HEK293T (cell line): ENCODE results near the gene FNDC3B.

ENCODE experiments used
- CTCF ChIA-PET: fragments of 350-600 bp; formaldehyde crosslinking; extraction: SDS; loops from one replicate; lab custom pipeline; 2021; ENCODE audit warnings: antibody characterized with exemption, inconsistent platforms; lab: Yijun Ruan, JAX
- POLR2A ChIA-PET: fragments of 350-600 bp; formaldehyde crosslinking; extraction: SDS; loops from one replicate; lab custom pipeline; 2020; ENCODE audit warnings: antibody characterized with exemption, inconsistent platforms; lab: Yijun Ruan, JAX
- DNase-seq: peaks from one replicate; pipeline ENCODE4 v3.0.0; 2012; ENCODE audit warnings: mixed read lengths; ENCODE audit errors: extremely low spot score
- ARNT ChIP-seq: fragments of 450-650 bp; IDR thresholded peaks from 2 replicates; pipeline ENCODE4 v1.6.1; 2017; ENCODE audit warnings: mild to moderate bottlenecking
- BHLHE40 ChIP-seq: fragments of 450-650 bp; IDR thresholded peaks from 2 replicates; pipeline ENCODE4 v1.6.1; 2016; ENCODE audit warnings: mild to moderate bottlenecking, moderate library complexity, borderline replicate concordance
- CTBP1 ChIP-seq: fragments of 450-650 bp; IDR thresholded peaks from 2 replicates; pipeline ENCODE4 v1.6.1; 2016; ENCODE audit warnings: borderline replicate concordance
- ELF4 ChIP-seq: fragments of 450-650 bp; IDR thresholded peaks from 2 replicates; pipeline ENCODE4 v1.6.1; 2017; ENCODE audit warnings: antibody characterized with exemption
- FOXA1 ChIP-seq: fragments of 450-650 bp; IDR thresholded peaks from 2 replicates; pipeline ENCODE4 v1.6.1; 2016; ENCODE audit warnings: mild to moderate bottlenecking
- FOXK2 ChIP-seq: fragments of 450-650 bp; IDR thresholded peaks from 2 replicates; pipeline ENCODE4 v1.6.1; 2016; ENCODE audit warnings: mild to moderate bottlenecking
- FOXM1 ChIP-seq: fragments of 450-650 bp; IDR thresholded peaks from 2 replicates; pipeline ENCODE4 v1.6.1; 2017; ENCODE audit warnings: mild to moderate bottlenecking, borderline replicate concordance
- HDGF ChIP-seq: fragments of 450-650 bp; IDR thresholded peaks from 2 replicates; pipeline ENCODE4 v1.6.1; 2017; ENCODE audit warnings: antibody characterized with exemption, borderline replicate concordance
- L3MBTL2 ChIP-seq: fragments of 450-650 bp; conservative IDR thresholded peaks from 2 replicates; pipeline ENCODE4 v1.6.1; 2016; ENCODE audit warnings: mild to moderate bottlenecking
- LEF1 ChIP-seq: fragments of 450-650 bp; IDR thresholded peaks from 2 replicates; pipeline ENCODE4 v1.6.1; 2017; ENCODE audit warnings: mild to moderate bottlenecking, borderline replicate concordance
- NFRKB ChIP-seq: fragments of 450-650 bp; IDR thresholded peaks from 2 replicates; pipeline ENCODE4 v1.6.1; 2016; ENCODE audit warnings: mild to moderate bottlenecking, moderate library complexity
- SP1 ChIP-seq: fragments of 450-650 bp; IDR thresholded peaks from 2 replicates; pipeline ENCODE4 v1.6.1; 2017
- SUZ12 ChIP-seq: fragments of 450-650 bp; IDR thresholded peaks from 2 replicates; pipeline ENCODE4 v1.6.1; 2016; ENCODE audit warnings: mild to moderate bottlenecking
- TARDBP ChIP-seq: fragments of 450-650 bp; IDR thresholded peaks from 2 replicates; pipeline ENCODE4 v1.6.1; 2016
- ZNF384 ChIP-seq: fragments of 450-650 bp; IDR thresholded peaks from 2 replicates; pipeline ENCODE4 v1.6.1; 2016
- TF ChIP-seq, protein P1 (sequence below): fragments of 450-650 bp; IDR thresholded peaks from 2 replicates; pipeline ENCODE4 v1.6.1; 2016

The FNDC3B gene

DNA sequence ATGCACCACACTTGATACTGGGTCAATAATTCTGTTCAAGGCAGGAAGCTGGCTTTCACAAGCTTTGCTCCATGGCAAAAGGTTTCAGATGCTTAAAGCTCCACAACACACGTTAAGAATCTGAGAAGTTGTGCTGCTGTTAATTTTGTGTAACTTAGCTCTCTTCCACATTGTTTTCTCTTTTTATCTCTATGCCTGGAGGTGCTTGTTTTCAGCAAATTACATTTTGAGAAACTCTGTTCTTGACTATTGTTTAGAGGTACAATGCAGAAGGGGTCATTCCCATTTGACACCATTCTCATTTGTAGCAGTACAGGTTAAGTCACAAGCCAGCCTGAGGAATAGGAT, 156.0 kb downstream of the FNDC3B start:
- no peak for DNase-seq
- CTCF ChIA-PET = interaction anchor here (0.7 kb wide), 1 partner anchor 160 kb away, joined by 9 read pairs; no protein-coding TSS in a partner anchor
- no peak for TF ChIP-seq FOXM1
- no peak for TF ChIP-seq ZNF384
- TF ChIP-seq ELF4 = no peak
- TF ChIP-seq NFRKB = no peak
- no peak for TF ChIP-seq SP1
- TF ChIP-seq SUZ12 = no peak
- TF ChIP-seq, protein P1, sequence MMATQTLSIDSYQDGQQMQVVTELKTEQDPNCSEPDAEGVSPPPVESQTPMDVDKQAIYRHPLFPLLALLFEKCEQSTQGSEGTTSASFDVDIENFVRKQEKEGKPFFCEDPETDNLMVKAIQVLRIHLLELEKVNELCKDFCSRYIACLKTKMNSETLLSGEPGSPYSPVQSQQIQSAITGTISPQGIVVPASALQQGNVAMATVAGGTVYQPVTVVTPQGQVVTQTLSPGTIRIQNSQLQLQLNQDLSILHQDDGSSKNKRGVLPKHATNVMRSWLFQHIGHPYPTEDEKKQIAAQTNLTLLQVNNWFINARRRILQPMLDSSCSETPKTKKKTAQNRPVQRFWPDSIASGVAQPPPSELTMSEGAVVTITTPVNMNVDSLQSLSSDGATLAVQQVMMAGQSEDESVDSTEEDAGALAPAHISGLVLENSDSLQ = no peak
- TF ChIP-seq BHLHE40 = no peak
- no peak for TF ChIP-seq CTBP1
- no peak for TF ChIP-seq LEF1
- TF ChIP-seq FOXK2 = no peak
- TF ChIP-seq FOXA1 = no peak
- TF ChIP-seq ARNT = no peak
- TF ChIP-seq TARDBP = no peak
- TF ChIP-seq L3MBTL2 = no peak
- no peak for TF ChIP-seq HDGF
- POLR2A ChIA-PET = no interaction called here

DNA sequence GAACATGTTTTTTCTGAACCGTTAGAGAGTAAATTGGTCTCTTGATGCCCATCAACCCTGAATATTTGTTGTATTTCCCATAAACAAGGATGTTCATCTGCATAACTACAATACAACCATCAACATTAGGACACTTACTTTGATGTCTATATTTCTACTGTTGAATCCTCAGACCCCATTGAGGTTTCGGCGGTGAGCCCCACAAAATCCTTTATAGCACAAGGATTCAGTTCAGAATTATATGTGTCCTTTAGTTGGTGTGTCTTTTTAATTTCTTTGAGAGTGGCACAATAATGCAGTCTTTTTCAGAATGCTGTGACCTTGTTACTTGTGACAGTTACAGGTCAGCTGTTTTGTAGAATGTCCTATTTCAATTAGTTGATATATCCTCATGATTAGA, 158.0 kb downstream of the FNDC3B start:
- DNase-seq = no peak
- ChIA-PET CTCF (no interaction called here), POLR2A (no interaction called here)
- no peak for TF ChIP-seq ARNT
- TF ChIP-seq FOXA1 = no peak
- no peak for TF ChIP-seq NFRKB
- no peak for TF ChIP-seq FOXK2
- TF ChIP-seq ELF4 = no peak
- TF ChIP-seq TARDBP = no peak
- TF ChIP-seq HDGF = no peak
- TF ChIP-seq SUZ12 = no peak
- no peak for TF ChIP-seq CTBP1
- TF ChIP-seq L3MBTL2 = no peak
- no peak for TF ChIP-seq SP1
- no peak for TF ChIP-seq FOXM1
- no peak for TF ChIP-seq LEF1

DNA sequence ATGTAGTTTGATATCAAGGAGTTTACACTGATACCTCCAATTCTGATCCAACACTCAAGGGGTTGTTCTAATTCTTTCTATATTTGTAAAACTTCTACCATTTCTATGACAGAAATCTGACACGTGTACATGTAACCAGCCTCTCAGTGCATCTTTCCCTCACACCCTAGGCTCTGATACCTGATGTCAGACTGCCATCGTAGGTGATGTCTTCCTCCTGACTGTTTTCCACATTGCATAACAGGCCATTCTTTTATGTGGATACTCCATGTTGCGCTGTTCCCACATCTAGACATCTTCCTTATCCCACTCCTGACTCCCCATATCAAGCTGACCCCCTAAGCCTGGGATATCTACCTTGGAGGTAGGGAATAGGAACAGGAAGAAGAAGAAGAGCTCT, 159.1 kb downstream of the FNDC3B start:
- POLR2A ChIA-PET = no interaction called here
- no peak for DNase-seq
- TF ChIP-seq TARDBP (no peak), ZNF384 (no peak), SUZ12 (no peak), L3MBTL2 (no peak), SP1 (no peak), CTBP1 (no peak), ELF4 (no peak), FOXM1 (no peak), HDGF (no peak), ARNT (no peak), LEF1 (no peak), NFRKB (no peak), BHLHE40 (no peak), FOXA1 (no peak), FOXK2 (no peak)
- TF ChIP-seq, protein P1 = no peak
- CTCF ChIA-PET = interaction anchor here (0.6 kb wide), 1 partner anchor 16 kb away, joined by 3 read pairs; no protein-coding TSS in a partner anchor

DNA sequence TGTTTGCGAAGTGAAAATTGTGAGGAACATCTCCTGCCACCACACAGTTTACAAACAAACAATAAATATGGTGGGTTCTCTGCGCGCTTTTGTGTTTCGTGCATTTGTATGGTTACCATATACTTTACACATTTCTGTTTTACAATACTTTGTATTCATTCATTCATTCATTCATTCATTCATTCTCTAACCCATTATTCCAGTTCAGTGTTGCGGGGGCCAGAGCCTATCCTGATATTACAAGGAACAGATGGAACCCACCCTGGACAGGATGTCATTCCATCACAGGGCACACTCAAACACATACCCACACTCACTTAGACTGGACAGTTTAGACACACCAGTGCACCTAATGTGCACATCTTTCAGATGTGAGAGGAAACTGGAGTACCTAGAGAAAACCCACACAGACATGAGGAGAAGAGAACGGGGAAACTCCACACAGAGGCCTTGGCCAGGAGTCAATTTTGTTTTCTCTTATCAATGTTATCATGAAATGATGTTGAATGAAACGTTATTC, 160.5 kb downstream of the FNDC3B start:
- no peak for DNase-seq
- POLR2A ChIA-PET = no interaction called here
- TF ChIP-seq FOXK2 (no peak), SUZ12 (no peak), ELF4 (no peak), ARNT (no peak), LEF1 (no peak), L3MBTL2 (no peak), CTBP1 (no peak)
- CTCF ChIA-PET = interaction anchor here (0.6 kb wide), 1 partner anchor 78 kb away, joined by 4 read pairs; no protein-coding TSS in a partner anchor

DNA sequence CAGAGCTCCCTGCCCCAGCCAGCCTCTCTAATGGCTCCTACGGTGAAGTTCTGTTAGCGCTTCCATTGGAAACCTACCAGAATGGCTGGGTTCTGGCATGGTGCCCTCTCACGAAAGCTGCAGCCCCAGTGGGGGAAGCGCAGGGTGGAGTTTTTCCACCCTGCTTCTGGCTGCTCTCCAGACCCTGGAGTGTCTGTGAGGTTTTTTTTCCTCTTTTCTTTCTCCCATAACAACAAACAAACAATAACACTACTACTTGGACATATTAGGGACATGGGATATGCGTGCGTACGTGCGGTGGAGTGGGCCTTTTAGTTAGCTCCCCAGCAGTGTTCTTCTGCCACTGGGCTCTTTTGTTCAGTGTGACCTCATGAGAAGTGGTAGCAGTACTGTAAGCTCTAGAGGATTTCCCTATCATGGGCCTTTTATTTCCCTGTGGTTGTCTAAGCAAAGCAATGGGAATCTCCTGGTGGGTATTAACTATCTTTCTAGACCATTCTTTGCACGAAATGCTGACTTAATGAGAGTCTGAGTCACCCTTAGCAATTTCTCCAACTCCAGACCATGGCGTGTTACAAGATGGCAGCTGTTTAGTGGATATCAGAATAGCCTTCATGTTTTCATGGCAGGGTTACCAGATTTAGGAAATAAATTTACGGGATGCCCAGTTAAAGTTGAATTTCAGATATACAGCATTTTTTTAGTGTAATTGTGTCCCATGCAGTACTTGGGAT, 161.9 kb downstream of the FNDC3B start:
- no peak for DNase-seq
- ChIA-PET CTCF (no interaction called here), POLR2A (no interaction called here)
- TF ChIP-seq TARDBP = no peak
- no peak for TF ChIP-seq CTBP1
- no peak for TF ChIP-seq NFRKB
- TF ChIP-seq HDGF = no peak
- no peak for TF ChIP-seq ELF4
- TF ChIP-seq L3MBTL2 = no peak
- TF ChIP-seq FOXK2 = no peak
- TF ChIP-seq SP1 = no peak
- no peak for TF ChIP-seq ARNT
- no peak for TF ChIP-seq BHLHE40
- TF ChIP-seq, protein P1 = no peak
- no peak for TF ChIP-seq ZNF384

DNA sequence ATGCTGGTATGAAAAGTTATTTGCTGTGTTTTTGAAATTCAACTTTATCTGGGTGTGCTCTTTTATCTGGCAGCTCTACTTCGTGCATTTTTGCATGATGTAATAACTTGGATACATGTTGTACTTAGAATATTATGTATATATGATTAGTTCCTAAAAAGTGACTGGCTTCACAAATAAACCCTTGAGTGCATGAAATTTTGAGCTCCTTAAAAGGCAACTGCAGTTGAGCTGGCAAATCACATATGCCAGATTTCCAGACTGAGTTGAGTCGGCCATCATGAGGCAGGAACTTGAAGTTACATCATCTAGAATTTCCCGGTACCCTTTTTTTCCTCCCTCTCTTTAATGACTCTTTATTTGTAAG, 162.5 kb downstream of the FNDC3B start:
- no peak for DNase-seq
- TF ChIP-seq SUZ12 (no peak), FOXM1 (no peak), LEF1 (no peak), NFRKB (no peak), CTBP1 (no peak), L3MBTL2 (no peak), HDGF (no peak), FOXK2 (no peak), FOXA1 (no peak), SP1 (no peak), TARDBP (no peak), ARNT (no peak), BHLHE40 (no peak), ELF4 (no peak)
- TF ChIP-seq, protein P1 = no peak
- CTCF ChIA-PET = no interaction called here
- POLR2A ChIA-PET = no interaction called here
